ENCODE results near the gene FAM240B.

The FAM240B gene

GRCh38 chr9:38747941-38748340 lies 28.0 kb upstream of the FAM240B start:
- TF ChIP-seq CTCF (IDR thresholded peaks at IDR 0.05) = no peak
- DNase-seq = no peak
- Histone ChIP-seq H3K4me1 (no peaks in the 10 kb centered on the region), H3K9me3 (no peaks in the 10 kb centered on the region), H3K27ac (no peak overlapping the region), H3K36me3 (no peaks in the 10 kb centered on the region), H3K4me3 (no peak overlapping the region), H3K27me3 (no peaks in the 10 kb centered on the region)
- intact Hi-C loops (cut with DNase I; ENCODE audit: low total_unique reads) = no loop called here

GRCh38 chr9:38747067-38747466 lies 27.1 kb upstream of the FAM240B start:
- H3K36me3 ChIP-seq = no peaks in the 10 kb centered on the region
- no peaks in the 10 kb centered on the region for H3K4me1 ChIP-seq
- DNase-seq = no peak
- no peaks in the 10 kb centered on the region for H3K27me3 ChIP-seq
- H3K27ac ChIP-seq = no peak overlapping the region
- no peak for TF ChIP-seq CTCF (IDR thresholded peaks at IDR 0.05)
- intact Hi-C loops (cut with DNase I; ENCODE audit: low total_unique reads) = no loop called here
- H3K4me3 ChIP-seq = no peak overlapping the region
- H3K9me3 ChIP-seq = no peaks in the 10 kb centered on the region

GRCh38 chr9:38746303-38746702 lies 26.4 kb upstream of the FAM240B start:
- H3K4me1 ChIP-seq = no peaks in the 10 kb centered on the region
- H3K9me3 ChIP-seq = no peaks in the 10 kb centered on the region
- H3K27me3 ChIP-seq = no peaks in the 10 kb centered on the region
- intact Hi-C loops (cut with DNase I; ENCODE audit: low total_unique reads) = no loop called here
- no peak overlapping the region for H3K4me3 ChIP-seq
- no peaks in the 10 kb centered on the region for H3K36me3 ChIP-seq
- no peak for TF ChIP-seq CTCF (IDR thresholded peaks at IDR 0.05)
- H3K27ac ChIP-seq = no peak overlapping the region
- DNase-seq = no peak

- Histone ChIP-seq H3K36me3 (no peaks in the 10 kb centered on the region), H3K27ac (no peak overlapping the region), H3K4me1 (no peaks in the 10 kb centered on the region), H3K9me3 (no peaks in the 10 kb centered on the region), H3K27me3 (no peaks in the 10 kb centered on the region), H3K4me3 (no peak overlapping the region)
- intact Hi-C loops (cut with DNase I; ENCODE audit: low total_unique reads) = no loop called here
- no peak for DNase-seq
- TF ChIP-seq CTCF (IDR thresholded peaks at IDR 0.05) = no peak
Observed at GRCh38 chr9:38744484-38744883, 24.6 kb upstream of the FAM240B start.

- no peak for DNase-seq
- Histone ChIP-seq H3K27me3 (no peaks in the 10 kb centered on the region), H3K4me1 (no peaks in the 10 kb centered on the region), H3K36me3 (no peaks in the 10 kb centered on the region), H3K27ac (no peak overlapping the region), H3K9me3 (no peaks in the 10 kb centered on the region), H3K4me3 (no peak overlapping the region)
- no peak for TF ChIP-seq CTCF (IDR thresholded peaks at IDR 0.05)
- intact Hi-C loops (cut with DNase I; ENCODE audit: low total_unique reads) = no loop called here
Observed at GRCh38 chr9:38737246-38737645, 17.3 kb upstream of the FAM240B start.

- H3K27me3 ChIP-seq = no peaks in the 10 kb centered on the region
- DNase-seq = no peak
- no peak overlapping the region for H3K27ac ChIP-seq
- no peak overlapping the region for H3K4me3 ChIP-seq
- H3K4me1 ChIP-seq = no peaks in the 10 kb centered on the region
- H3K36me3 ChIP-seq = no peaks in the 10 kb centered on the region
- H3K9me3 ChIP-seq = no peaks in the 10 kb centered on the region
- no peak for TF ChIP-seq CTCF (IDR thresholded peaks at IDR 0.05)
- intact Hi-C loops (cut with DNase I; ENCODE audit: low total_unique reads) = no loop called here
Observed at GRCh38 chr9:38734831-38735230, 14.9 kb upstream of the FAM240B start.
